Fibroblast of villous mesenchyme (primary cell): ENCODE results near the gene BRF1. TPM values are rescaled to one million over a fixed set of nuclear protein-coding genes. Genes with fewer than 3 reads are reported as not detected.
A peak's percentile ranks its signal among the peaks of the same experiment; 100 is the strongest.

Experiments used
- DNase-seq: peaks from one replicate; pipeline ENCODE4 v3.0.0-alpha.2; 2010; ENCODE audit warnings: low read depth
- H3K4me3 ChIP-seq: 2 replicates; pipeline ENCODE4 v1.5.1; 2011; ENCODE audit warnings: low read depth, mild to moderate bottlenecking, low read length
- CTCF ChIP-seq: IDR thresholded peaks from 2 replicates; pipeline ENCODE4 v1.5.1; 2012; ENCODE audit warnings: low read depth, mild to moderate bottlenecking, low read length; ENCODE audit not compliant: insufficient read depth
- total RNA-seq: library from RNA; depleted of rRNA; stranded (reverse); fragments of >200 nt; gene quantifications from 2 replicates; pipeline ENCODE4 v1.2.3, GENCODE V29; 2012

The BRF1 gene
- total RNA-seq, 1 donor: 32.8 TPM

- no peak for DNase-seq
- no peak for TF ChIP-seq CTCF
- H3K4me3 ChIP-seq: peak overlapping the region; percentile 35
These were observed 119.1 kb downstream of the BRF1 start for GRCh38 chr14:105181549-105182295.

GRCh38 chr14:105180592-105181548 lies 119.9 kb downstream of the BRF1 start, which contains the start of gene NUDT14:
Gene NUDT14 (minus strand): TSS chr14:105181312. CDS start chr14:105181209, 103 bp downstream.
- DNase-seq: peak; percentile 40
- TF ChIP-seq CTCF: no peak
- H3K4me3 ChIP-seq: peak within 1 kb of the TSS; percentile 66

- no peak for TF ChIP-seq CTCF
- no peak for DNase-seq
- no peak overlapping the region for H3K4me3 ChIP-seq
These were observed 121.6 kb downstream of the BRF1 start for GRCh38 chr14:105179191-105179590.

GRCh38 chr14:105178868-105179140 lies 122.0 kb downstream of the BRF1 start:
- no peak for DNase-seq
- H3K4me3 ChIP-seq: no peak overlapping the region
- no peak for TF ChIP-seq CTCF

GRCh38 chr14:105178069-105178867 lies 122.5 kb downstream of the BRF1 start:
- DNase-seq: no peak
- TF ChIP-seq CTCF: no peak
- H3K4me3 ChIP-seq: no peak overlapping the region

GRCh38 chr14:105177082-105177481 lies 123.7 kb downstream of the BRF1 start:
- no peak for DNase-seq
- TF ChIP-seq CTCF: no peak
- no peak overlapping the region for H3K4me3 ChIP-seq
